GM12891 (cell line): ENCODE measurements around the gene HPRT1.
A peak's percentile ranks its signal among the peaks of the same experiment; 100 is the strongest.

ENCODE experiments used
- DNase-seq: peaks from one replicate; pipeline ENCODE4 v3.0.0; 2011; ENCODE audit warnings: low spot score; ENCODE audit not compliant: insufficient read length
- FAIRE-seq: peaks from 2 replicates; lab custom pipeline; 2011; peaks lifted over from hg19 to GRCh38; lab: Jason Lieb, UNC
- PAX5 ChIP-seq: IDR thresholded peaks from 2 replicates; pipeline ENCODE4 v1.6.1; 2011; ENCODE audit warnings: low read length, moderate library complexity, mild to moderate bottlenecking; ENCODE audit not compliant: insufficient read depth, severe bottlenecking
- POLR2A ChIP-seq: IDR thresholded peaks from 2 replicates; pipeline ENCODE4 v1.6.1; 2011; ENCODE audit warnings: low read depth, low read length, control low read depth
- POLR2AphosphoS5 ChIP-seq: IDR thresholded peaks from 2 replicates; pipeline ENCODE4 v1.6.1; 2011; ENCODE audit warnings: low read depth, low read length, control low read depth
- POU2F2 ChIP-seq: IDR thresholded peaks from 2 replicates; pipeline ENCODE4 v1.6.1; 2011; ENCODE audit warnings: low read depth, mild to moderate bottlenecking, control low read depth, low read length, moderate library complexity
- SPI1 ChIP-seq: IDR thresholded peaks from 2 replicates; pipeline ENCODE4 v1.6.1; 2011; ENCODE audit warnings: low read depth, low read length, control low read depth
- TAF1 ChIP-seq: IDR thresholded peaks from 2 replicates; pipeline ENCODE4 v1.6.1; 2011; ENCODE audit warnings: low read depth, low read length, control low read depth

HPRT1 gene

DNA sequence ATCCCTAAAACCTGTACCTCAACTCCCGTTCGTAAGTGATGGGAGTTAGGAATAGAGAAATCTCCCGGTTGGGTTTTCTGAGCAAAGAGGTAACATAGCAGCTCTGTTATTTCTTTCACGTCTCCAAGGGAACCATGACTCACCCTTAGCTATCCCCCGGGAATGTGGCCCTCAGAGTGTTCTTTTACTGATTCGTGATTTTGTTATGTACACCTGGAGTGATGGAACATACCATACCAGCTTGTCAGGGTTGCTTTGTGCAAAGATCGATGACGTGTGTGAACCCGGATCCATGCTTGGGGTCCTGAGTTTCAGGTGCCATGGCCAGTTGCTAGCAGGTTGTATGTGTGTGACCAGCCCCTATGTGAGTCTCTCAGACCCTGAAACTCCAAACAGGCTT, 52.6 kb downstream of the HPRT1 start:
- TF ChIP-seq POU2F2 (no peak), PAX5 (no peak), SPI1 (no peak), POLR2A (no peak), TAF1 (no peak), POLR2AphosphoS5 (no peak)
- no peak for FAIRE-seq
- DNase-seq: no peak

- FAIRE-seq (no peak), DNase-seq (no peak)
- TF ChIP-seq PAX5: no peak
- TF ChIP-seq TAF1: no peak
- TF ChIP-seq POU2F2: no peak
- no peak for TF ChIP-seq SPI1
- no peak for TF ChIP-seq POLR2AphosphoS5
- TF ChIP-seq POLR2A: no peak
These were observed 53.1 kb downstream of the HPRT1 start for GRCh38 chrX:134513091-134513490.

GRCh38 chrX:134520860-134521390, 61.0 kb downstream of the HPRT1 start:
- TF ChIP-seq SPI1 (no peak), POLR2A (no peak), POU2F2 (no peak), PAX5 (no peak), POLR2AphosphoS5 (no peak), TAF1 (no peak)
- DNase-seq (peak; percentile 16), FAIRE-seq (peak; percentile 58)

GRCh38 chrX:134524181-134524580, 64.2 kb downstream of the HPRT1 start:
- DNase-seq: no peak
- FAIRE-seq: no peak

GRCh38 chrX:134525086-134525792, 65.3 kb downstream of the HPRT1 start:
- TF ChIP-seq SPI1 (no peak), PAX5 (no peak), POLR2A (no peak), TAF1 (no peak), POLR2AphosphoS5 (no peak), POU2F2 (no peak)
- DNase-seq: no peak
- FAIRE-seq: no peak

More at GRCh38 chrX:134524181-134524580, 64.2 kb downstream of the HPRT1 start:
- no peak for TF ChIP-seq PAX5
- no peak for TF ChIP-seq TAF1
- TF ChIP-seq POU2F2: no peak

GRCh38 chrX:134526399-134526798, 66.4 kb downstream of the HPRT1 start:
- no peak for DNase-seq
- TF ChIP-seq SPI1 (no peak), POLR2A (no peak), TAF1 (no peak), POLR2AphosphoS5 (no peak), PAX5 (no peak), POU2F2 (no peak)
- FAIRE-seq: no peak

DNA sequence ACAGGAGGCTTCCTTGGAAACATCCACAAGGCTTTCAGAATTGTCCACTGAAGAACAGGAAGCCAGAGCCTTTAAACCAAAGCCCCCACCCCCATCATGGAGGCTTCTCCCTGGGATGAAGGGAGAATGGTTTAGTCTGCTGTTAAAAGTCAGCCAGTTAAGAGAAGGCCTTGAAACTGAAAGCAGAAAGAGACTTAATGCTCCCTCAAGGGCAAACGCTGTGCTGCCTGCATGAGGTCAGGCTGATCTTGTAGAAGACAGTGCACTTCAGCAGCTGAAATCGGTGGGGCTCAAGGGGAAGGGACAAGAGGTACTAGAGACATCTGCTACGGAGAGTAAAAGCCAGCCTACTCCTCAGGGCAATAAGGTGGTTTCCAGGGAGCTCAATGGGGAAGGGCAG, 69.0 kb downstream of the HPRT1 start:
- DNase-seq: no peak
- TF ChIP-seq SPI1 (no peak), POLR2A (no peak), TAF1 (no peak), POLR2AphosphoS5 (no peak), POU2F2 (no peak), PAX5 (no peak)
- peak; percentile 85 for FAIRE-seq

DNA sequence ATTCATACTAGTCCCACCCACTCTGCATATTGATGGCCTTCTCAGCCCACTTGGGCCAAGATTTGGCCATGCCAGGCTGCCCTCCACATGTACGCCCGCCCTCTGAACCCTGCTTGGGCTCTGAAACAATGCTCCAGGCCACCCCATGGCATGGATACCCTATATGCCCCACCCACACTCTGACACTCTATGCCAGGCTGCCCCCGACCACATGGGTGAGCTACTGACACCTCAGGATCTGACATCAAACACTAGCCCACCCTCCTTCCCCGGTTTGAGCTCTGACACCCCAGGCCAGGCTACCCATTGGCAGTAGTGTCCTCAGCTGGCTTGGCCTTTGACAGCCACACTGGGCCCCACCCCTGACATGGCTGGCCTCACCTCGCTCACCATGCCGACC, 69.5 kb downstream of the HPRT1 start:
- FAIRE-seq (no peak), DNase-seq (no peak)
- TF ChIP-seq TAF1 (no peak), POLR2A (no peak), POU2F2 (no peak)

- TF ChIP-seq SPI1: no peak
- TF ChIP-seq POU2F2: no peak
- no peak for TF ChIP-seq PAX5
- no peak for TF ChIP-seq POLR2AphosphoS5
- TF ChIP-seq POLR2A: no peak
- TF ChIP-seq TAF1: no peak
- DNase-seq (no peak), FAIRE-seq (no peak)
These were observed 70.9 kb downstream of the HPRT1 start for GRCh38 chrX:134530845-134531244.

- TF ChIP-seq POLR2A (no peak), SPI1 (no peak), POLR2AphosphoS5 (no peak), POU2F2 (no peak), TAF1 (no peak), PAX5 (no peak)
- DNase-seq (no peak), FAIRE-seq (peak; percentile 67)
These were observed 73.4 kb downstream of the HPRT1 start for GRCh38 chrX:134533352-134533751.
